Activated CD4-positive, alpha-beta T cell treated with anti-CD3 and anti-CD28 coated beads, Interleukin-2, Interleukin-6, amounts not matched to agents 100 ng/mL and 50 ng/mL, durations not matched to agents 16 hours and 8 hours (primary cell): Measurements from ENCODE around the gene AKT3.

Experiments used
- DNase-seq: peaks from one replicate; pipeline ENCODE4 v3.0.0-alpha.2; 2020

The AKT3 gene

DNA sequence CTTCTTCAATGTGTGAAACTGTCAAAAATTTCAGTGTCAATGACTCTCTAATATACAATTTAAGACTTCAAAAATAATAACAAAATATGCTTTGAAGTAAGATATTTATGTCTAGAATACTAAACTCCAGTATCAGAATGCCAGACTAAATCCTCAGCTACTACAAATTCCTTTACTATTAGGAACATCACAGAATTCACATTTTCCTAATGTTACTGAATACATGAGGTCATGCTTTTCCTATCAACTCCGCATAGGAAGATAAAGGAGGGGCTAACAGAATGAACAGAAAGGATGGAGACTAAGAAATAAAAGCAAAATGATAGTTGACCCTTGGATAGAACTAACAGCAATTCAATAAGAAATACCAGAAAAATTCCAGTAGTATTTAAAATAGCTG is 301.5 kb downstream of the AKT3 start:
- DNase-seq = no peak

DNA sequence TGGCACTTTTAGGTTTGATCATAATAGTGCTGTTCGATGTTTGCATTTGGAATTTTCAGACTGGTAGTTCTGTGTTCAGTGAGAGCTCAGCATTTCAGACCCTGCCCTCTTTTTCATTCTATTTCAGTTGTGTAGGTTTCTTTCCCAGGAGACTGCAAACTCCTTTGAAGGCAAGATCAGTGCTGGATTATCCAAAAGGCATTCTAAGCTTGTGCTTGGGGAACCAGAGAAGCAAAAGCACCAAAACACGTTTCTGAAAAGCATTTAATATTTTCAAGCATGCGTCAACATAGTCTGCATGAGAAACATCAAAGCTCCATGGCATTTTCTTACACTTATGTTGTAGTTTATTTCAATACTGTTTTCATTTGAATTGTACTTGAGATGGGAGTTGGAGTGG is 302.2 kb downstream of the AKT3 start:
- no peak for DNase-seq

DNA sequence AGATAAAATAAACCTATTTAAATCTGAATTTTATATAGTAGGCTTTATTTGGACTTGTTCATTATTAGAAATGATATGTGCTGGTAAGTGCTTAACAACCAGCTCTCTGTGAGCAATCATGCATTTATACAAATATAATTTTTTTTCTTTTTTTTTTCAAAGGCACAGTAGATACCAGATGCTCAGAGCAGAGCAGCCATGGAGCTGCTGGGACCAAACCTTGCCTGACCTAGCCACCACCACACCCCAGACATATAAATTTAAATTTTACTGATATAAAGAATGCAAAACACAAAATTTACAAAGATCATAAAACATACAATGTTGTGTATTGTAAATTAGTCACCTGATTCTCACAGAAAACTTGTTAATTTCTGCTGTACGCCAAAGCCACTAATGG is 303.6 kb downstream of the AKT3 start:
- DNase-seq = no peak

DNA sequence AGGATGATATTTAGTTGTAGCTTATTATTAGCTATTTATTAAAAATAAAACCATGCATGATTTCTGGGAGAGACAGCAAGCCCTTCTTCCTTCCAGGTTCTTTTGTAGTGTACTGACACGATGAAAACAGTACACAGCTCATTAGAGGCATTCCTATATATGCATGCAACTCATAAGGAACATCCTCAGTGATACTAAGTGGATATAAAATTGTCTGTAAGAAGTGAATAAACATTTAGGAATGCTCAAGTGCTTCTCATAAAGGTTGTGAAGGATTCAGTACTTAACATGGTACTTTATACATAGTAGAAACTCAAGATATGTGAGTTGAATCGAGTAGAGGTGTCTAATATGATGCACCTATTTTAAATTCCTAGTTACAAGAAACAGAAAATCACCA is 306.5 kb downstream of the AKT3 start:
- no peak for DNase-seq

DNA sequence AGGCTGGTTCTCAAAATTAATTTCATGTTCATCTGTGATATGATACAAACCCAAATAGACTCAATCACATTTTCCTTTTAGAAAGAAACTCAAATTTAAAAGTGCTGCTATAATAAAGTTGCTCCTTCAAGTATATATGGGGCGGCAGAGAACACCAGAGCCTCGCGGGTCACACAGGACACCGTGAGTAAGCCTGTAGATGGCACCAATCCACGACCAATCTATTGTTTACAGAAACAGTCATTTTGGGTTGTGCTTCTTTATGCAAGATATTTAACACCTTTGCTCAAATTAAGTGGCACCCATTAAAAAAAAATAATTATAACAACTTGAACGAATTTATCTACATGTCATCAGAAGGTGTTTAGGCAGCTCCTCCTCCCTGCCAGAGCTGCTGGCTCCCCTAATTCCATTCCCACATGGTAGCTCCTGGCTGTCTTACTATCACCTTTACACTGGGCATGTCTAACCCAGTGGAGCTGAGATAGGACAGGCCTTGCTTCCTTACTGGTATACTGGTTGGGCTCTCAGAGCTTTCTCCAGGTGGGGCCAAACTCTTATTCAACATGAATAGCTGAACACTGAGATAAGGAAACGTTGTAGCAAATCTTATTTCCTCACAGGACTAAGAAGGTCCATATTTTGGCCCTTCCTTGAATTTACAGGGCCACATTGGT is 307.2 kb downstream of the AKT3 start:
- no peak for DNase-seq

DNA sequence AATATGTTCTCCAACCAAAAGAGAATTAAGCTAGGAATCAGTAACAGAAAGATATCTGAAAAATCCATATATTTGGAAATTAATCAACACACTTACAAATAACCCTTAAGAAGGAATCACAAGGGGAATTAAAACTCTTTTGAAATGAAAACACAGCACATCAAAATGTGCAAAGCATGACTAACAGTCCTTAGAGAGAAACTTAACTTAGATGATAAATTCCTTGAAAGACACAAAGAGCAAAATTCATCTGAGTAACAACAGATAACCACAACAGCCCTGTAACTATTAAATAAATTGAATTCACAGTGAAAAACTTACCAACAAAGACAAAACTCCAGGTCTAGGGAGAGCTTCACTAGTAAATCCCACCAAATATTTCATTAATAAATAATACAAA is 310.4 kb downstream of the AKT3 start:
- DNase-seq = no peak

DNA sequence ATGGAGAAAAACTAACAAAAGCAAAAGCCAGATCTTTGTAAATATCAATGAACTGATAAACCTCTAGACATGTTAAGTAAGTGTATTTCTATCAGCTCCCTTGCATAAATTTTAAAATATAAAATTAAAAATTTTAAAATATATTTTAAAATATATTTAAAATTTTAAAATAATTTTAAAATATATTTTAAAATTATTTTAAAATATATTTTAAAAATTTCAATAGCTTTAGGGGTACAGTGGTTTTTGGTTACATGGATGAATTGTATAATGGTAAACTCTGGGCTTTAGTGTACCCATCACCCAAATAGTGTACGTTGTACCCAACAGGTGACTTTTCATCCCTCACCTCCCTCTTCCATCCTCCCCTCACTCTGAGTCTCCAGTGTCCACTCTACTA is 315.0 kb downstream of the AKT3 start:
- no peak for DNase-seq

DNA sequence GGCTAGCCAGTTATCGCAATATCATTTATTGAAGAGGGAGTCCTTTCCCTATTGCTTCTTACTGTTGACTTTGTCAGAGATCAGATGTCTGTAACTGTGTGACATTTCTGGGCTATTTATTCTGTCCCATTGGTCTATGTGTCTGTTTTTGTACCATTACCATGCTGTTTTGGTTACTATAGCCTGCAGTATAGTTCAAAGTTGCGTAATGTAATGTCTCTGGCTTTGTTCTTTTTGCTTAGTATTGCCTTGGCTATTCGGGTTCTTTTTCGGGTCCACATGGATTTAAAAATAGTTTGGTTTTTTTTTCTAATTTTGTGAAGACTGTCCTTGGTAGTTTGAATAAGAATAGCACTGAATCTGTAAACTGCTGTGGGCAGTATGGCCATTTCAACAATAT is 320.5 kb downstream of the AKT3 start:
- DNase-seq = no peak

DNA sequence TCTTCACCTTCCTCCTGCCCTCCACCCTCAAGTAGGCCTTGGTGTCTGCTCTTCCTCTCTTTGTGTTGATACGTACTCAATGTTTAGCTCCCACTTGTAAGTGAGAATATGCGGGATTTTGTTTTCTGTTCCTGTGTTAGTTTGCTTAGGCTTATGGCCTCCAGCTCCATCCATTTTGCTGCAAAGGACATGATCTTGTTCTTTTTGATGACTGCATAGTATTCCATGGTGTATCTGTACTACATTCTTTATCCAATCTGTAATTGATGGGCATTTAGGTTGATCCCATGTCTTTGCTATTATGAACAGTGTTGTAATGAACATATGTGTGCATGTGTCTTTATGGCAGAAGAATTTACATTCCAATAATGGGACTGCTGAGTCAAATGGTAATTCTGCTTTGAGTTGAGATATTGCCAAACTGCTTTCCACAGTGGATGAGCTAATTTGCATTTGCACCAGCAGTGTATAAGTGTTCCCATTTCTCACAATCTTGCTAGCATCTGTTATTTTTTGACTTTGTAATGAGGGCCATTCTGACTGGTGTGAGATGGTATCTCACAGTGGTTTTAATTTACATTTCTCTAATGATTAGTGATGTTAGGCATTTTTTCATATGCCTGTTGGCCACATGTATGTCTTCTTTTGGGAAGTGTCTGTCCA is 321.5 kb downstream of the AKT3 start:
- DNase-seq = peak; percentile 35

DNA sequence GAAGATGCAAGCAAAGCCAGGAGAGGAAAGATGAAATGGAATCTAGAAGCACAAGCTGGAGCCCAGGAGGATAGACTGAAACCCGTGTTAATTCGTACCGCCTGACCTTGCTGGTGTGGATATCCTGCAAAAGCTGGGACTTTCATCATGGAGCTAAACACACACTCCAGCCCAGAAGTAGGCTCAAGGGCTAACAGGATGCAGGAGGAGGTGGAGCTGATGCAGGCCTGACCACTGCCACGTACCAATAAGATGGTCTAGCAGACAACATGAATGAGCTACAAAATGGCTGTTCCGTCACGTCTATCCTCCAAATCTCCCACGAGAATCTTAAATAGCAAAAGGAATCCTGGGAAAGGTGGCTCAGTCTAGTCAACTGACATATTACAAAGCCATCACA is 323.9 kb downstream of the AKT3 start:
- no peak for DNase-seq

DNA sequence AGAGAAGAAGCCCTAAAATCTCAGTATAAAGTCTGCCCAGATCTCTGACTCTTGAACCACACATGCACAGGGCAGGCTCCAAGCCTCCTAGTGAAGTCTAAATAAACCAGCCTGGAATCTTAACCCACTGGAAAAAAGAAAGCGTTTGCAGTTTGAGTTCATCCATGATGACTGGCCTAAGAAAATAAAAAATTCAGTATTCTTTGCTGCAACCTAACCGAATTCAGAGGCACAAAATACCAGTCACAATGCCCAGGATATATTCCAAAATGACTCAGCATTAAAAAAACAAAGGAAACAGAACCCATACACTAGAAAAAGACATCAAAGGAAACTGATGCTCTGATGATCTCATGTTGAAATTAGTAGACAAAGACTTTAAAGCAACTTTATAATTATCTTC is 325.0 kb downstream of the AKT3 start:
- DNase-seq = no peak

DNA sequence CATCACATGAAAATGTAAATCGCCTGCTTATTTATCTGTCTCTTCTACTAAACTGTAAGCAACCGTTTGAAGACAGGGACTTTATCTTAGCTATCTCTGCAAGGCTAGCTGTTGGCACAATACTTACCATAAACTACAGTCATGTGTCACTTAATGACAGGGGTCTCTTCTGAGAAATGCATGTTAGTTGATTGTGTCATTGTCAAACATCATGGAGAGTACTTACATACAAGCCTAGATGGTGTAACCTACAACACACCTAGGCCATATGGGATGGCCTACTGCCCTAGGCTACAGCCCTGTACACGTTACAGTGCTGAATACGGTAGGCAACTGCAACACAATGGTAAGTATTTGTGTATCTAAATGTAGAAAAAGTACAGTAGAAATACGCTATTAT is 326.3 kb downstream of the AKT3 start:
- DNase-seq = no peak

DNA sequence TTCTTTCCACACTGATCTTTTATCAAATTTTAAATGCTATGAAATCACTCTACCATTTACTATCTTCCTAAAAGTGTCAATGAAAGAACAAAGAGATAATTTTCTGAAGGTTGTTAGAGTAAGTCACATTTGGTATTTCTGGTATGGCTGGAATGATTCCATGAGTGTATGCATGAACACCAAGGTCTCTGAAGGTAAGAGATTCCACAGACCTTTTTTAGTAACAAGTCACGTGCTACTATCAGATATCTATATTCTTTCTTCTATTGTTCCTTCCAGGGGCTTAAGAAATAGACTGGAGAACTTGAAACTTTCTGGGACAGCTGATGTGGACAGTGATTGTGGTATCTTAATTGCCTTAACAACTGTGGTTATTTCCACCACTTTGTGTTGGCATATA is 329.2 kb downstream of the AKT3 start:
- no peak for DNase-seq

DNA sequence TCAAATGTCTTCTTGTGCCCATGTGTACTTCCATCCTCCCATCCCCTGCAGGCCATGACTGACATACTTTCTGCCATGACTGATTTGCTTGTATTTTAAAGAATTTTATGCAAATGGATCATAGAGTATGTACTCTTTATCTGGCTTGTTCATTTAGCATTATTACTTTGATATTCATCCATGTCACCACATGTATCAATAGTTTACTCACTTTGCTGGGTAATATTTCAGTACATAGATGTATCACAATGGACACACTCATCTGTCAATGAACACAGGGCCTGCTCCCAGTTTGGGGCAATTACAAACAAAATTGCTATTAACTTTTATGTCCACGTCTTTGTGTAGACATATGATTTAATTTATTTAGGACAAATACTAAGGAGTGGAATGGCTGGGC is 335.1 kb downstream of the AKT3 start:
- DNase-seq = no peak

DNA sequence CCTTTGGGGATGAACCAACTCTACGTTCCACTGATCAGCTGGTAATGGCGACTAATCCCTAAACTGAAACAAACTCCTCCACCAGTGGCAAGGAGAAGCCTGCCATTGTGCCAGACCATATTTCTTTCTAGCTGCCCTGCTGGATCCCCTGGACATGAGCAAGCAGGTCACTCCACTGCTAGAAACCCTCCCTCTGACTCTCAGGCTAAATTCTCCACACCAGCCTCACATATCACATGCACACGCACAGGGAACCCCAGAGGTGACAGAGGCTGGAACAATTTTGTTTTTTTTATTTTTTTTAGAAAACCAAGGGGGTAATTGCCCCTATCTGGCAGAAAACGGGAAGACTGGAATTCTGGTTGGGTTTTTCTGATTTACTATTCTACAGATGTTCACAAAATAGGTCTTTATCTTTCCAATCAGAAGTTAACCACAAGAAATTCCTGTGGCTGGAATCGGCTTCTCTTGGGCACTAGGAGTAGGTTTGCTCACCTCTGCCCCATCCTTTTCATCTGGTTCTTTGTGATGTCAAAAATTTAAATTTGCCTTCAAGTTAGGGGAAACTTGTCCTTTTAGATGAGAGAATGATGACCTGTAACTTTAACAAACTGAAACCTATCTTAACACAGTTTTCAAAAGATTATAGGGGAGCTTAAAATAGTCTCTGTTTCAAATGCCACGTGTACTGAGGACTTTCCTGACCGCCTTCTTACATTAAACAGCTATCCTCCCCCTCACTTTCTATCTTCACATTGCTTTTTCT is 336.1 kb downstream of the AKT3 start:
- no peak for DNase-seq

DNA sequence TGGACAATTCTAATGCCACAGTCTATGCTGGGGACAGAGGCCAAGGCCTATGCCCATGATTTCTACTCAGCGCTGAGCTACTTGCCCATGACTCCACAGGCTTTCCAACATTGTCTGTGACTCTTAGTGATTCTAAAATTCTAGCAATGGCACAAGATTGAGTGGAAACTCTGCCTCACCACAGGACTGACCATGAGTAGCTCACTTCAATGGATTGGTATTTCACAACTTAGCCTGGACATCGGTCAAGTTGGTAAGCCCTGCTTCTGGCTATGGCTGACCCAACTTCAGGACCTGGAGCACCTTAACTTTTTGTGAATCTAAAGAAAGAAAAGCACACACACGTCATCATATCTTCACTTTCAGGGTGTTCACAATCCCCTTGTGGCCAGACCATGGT is 339.1 kb downstream of the AKT3 start:
- no peak for DNase-seq

DNA sequence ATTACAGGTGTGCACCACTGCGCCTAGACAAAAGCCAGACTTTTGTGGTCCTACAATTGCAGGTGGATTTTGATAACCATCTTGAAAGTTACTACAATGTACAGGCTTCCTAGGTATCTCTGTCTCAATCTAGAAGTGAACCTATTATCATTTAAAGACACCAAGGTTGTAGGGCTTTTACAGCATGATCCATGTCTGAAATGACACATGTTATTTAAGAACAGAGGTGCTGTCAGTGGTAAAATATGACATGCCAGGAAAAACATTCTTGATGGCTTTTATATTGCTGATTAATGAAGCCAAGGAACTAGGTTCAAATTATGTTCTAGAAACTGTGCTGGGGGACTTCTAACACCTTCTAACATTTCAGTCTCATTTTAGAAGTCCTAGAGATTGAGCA is 341.1 kb downstream of the AKT3 start:
- DNase-seq = no peak

DNA sequence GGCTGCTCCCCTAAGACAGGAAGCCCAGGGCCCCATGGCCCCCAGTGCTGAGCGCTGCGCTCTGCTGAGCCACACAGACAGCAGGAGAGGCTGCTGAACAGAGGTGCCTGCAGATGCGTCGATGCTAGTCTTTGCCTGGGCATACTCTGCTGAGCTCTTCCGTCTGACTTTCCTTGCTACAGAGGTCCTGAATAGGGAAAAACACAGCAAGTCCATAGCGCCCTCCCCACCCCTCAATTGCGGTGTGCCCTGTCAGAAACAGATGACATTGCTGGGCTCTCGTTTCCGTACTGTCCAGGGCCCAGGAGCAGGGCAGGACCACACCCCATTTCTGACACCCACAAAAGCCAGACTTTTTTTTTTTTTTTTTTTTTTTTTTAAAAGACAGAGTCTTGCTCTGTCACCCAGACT is 341.7 kb downstream of the AKT3 start:
- no peak for DNase-seq

DNA sequence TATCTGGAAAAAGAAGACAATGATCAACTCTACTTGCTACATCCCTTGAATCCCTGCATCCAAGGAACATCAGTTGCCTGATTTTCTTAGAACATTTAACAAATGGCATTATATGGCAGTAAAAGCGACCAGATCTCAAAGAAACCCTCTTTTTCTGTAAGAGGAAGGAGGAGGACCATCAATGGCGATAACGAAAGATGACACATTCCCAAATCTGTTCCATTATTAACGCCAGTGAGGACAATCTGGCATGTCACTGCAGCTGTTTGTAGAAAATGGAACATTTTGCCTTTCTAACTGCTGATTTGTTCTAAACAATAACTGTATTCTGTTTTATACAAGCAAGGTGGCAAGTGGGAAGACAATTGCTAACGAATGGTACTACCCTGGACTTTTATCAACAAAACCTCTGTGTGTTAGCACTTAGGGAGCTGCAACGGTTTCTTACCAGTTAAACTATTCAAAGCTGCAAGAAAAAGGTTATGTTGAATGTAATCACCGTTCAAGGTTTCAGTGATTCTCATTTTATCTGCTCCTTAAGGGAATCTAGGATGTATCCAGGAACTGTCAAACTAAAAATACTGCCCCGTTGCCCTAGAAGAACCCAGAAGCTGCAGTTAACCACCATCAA is 342.3 kb downstream of the AKT3 start:
- DNase-seq = no peak

DNA sequence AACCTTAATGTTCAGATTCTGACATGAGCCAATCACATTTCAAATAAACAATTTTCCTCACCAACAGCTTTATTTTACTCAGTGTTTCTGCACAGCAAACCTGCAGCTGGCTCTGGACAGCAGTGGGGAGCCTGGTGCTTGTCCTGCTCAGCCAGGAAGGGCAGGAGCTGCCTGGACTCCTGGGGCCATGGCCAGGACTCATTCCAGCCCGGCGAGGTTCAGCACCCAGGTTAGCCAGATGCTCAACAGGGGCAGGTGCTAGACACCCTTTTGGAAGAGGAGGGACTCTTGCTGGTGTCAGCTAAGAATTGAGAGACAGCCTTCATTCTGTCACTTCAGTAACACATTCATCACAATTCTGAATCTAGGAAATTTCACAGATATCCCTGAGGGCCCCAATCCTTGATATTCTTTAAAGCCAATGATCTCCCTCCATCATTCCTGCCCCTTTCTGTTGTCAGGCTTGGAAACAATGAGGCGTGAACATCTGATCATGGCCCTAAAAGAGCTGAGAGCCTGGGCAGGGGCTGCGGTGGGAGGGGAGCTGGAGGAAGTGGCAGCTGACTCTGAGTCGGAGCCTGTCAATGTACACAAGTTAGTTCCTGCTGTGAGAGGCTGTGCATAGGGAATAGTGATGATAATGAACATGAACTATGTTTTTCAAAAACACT is 342.9 kb downstream of the AKT3 start:
- DNase-seq = no peak

DNA sequence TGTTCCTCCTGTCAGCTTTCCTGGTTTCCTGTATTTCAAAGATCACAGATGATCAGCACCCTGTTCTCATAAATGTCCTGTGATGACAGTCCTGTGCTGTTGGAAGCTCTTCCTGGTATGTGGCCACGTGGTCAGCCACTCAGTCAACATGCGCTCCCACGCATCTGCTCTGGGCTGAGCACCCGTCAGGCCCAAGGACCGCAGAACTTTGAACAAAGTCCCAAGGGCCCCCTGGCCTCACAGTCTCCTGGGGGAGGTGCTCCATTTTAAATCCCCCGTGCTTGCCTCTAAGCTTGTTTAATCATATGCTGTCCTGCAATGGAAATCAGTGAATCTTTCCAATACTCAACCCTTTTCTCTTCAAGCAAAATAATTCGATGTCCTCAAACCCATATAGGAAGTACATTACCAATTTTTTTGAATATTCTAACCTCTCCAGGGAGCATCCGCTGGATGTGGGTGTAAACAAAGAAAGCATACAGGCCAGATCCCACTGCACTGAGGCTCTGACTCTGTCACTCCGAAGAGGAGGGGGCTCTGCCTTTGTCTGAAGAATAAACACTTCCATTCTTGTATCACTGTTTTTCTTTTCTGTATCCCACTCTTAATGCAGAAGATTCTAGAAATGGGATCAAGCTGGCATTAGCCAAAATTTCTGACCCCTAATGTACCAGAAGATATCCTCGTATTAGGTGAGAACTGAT is 343.9 kb downstream of the AKT3 start:
- no peak for DNase-seq

DNA sequence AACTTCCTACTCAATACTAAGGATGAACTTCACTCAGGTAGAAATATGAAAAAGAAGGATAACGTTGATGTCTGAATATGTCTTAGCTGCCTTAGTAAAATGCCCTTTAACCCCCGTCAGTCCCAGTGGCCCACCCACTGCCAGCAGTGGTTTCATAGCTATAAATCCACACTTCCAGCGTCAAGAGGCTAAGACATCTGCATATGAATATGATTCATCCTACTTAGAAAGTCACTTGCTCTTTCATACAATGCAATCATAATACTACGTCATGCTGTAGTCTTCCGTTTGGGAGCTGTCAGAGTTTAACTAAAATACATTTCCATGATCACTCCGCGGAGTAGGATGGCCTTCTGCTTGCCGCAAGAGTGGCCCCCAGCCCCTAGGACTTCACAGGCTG is 346.9 kb downstream of the AKT3 start:
- DNase-seq = no peak

DNA sequence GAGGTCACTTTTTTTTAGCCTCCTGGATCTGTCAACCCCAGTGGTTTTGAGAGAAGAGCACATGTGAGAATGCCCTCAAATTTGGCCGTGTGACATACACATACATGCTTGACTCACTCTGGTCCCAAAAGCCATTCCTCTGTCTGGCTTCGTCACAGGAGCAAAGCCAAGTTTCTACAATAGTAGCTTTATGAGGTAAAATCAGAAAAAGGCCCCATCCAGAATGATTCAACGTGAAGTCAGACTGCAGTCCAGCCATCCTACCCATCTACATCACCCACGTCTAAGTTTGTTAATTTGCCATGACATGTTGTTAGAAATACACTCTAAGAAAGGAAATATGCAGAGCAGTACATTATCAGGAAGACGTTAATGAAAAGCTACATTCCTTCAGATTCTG is 349.0 kb downstream of the AKT3 start:
- no peak for DNase-seq
